ENCODE measurements around the gene HOXB3. TPM values are rescaled to one million over a fixed set of nuclear protein-coding genes. Genes with fewer than 3 reads are reported as not detected.

The HOXB3 gene
- total RNA-seq, 4 donors from 2014 or later: 10.8 to 34.9 (median 28.7) TPM

DNA sequence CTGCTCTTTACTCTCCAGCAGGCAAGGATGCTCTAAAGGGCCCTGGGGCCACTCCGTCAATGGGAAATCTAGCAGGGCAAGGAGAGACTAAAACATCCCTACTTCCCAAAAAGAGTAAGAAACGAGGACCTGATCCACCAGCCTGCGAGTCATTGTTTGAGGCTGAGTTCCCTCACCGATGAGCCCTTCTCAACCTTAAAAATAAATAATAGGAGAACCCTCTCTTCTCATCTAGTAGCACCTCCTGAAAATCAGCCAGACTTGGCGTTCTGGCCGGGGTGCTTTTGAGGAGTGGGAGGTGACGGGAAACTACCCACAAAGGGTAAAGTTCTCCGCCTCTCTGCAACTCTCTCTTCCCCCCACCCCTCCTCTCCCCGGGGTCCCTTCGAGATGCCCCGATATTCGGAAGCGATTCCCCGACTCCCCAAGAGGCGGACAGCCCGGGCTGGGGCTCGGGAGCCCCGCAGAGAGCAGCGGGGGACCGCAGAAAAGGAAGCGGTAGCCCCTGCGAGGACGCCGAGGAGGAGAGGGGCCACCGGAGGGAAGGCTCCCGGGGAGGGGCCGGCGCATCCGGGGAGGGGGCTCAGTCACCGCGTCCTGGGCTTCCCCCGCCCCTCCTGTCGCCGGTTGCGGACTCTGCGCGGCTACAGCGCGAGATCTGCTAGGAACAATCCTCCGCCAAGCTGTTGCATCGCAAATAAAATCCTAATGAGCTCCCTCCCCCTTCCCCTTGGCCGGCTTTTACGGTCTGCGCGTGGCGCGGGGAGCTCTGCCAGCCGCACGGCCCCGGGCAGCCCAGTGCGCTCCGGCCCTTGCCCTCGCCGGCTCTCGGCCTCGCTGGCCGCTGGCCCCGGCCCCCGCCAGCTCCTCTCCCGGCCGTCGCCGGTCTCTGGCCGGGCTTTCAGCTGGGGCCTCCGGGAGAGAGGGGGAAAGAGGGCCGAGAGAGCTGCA, 34.8 kb upstream of the HOXB3 start:
- no peaks in the 10 kb centered on the region for H3K36me3 ChIP-seq
- no peak for DNase-seq (ENCODE audit: extremely low spot score)
- no peak for TF ChIP-seq EP300 (IDR thresholded peaks at IDR 0.05)
- no peak for TF ChIP-seq POLR2A (IDR thresholded peaks at IDR 0.05; ENCODE audit: low read depth)
- TF ChIP-seq CTCF (IDR thresholded peaks at IDR 0.05): no peak
- TF ChIP-seq POLR2AphosphoS5 (IDR thresholded peaks at IDR 0.05): no peak
- WGBS: 2% methylated on average over 44 of the region's 66 CpGs
- peaks cover 25 to 31% (median 26%) of the 10 kb centered on the region in 4 donors for H3K4me1 ChIP-seq
- intact Hi-C loops (cut with DNase I): no loop called here
- no peak overlapping the region for H3K27ac ChIP-seq (replicated peaks in 1 of 4)
- no peaks in the 10 kb centered on the region for H3K9me3 ChIP-seq
- H3K27me3 ChIP-seq: peaks cover 0 to 100% (median 98%) of the 10 kb centered on the region in 4 donors
- peak overlapping the region; percentile 38 to 41 (median 41) for H3K4me3 ChIP-seq

- peaks cover 3 to 100% (median 98%) of the 10 kb centered on the region in 4 donors for H3K27me3 ChIP-seq
- H3K27ac ChIP-seq (replicated peaks in 1 of 4): no peak overlapping the region
- peaks cover 25 to 37% (median 27%) of the 10 kb centered on the region in 4 donors for H3K4me1 ChIP-seq
- intact Hi-C loops (cut with DNase I): no loop called here
- TF ChIP-seq EP300 (IDR thresholded peaks at IDR 0.05) (no peak), POLR2A (IDR thresholded peaks at IDR 0.05; ENCODE audit: low read depth) (no peak), POLR2AphosphoS5 (IDR thresholded peaks at IDR 0.05) (no peak), CTCF (IDR thresholded peaks at IDR 0.05) (no peak)
- H3K36me3 ChIP-seq: no peaks in the 10 kb centered on the region
- H3K4me3 ChIP-seq: no peak overlapping the region
- no peak for DNase-seq (ENCODE audit: extremely low spot score)
- WGBS: 12% methylated on average over 5 of the region's 5 CpGs
- no peaks in the 10 kb centered on the region for H3K9me3 ChIP-seq
Observed at GRCh38 chr17:48624118-48624517, 34.1 kb upstream of the HOXB3 start.

DNA sequence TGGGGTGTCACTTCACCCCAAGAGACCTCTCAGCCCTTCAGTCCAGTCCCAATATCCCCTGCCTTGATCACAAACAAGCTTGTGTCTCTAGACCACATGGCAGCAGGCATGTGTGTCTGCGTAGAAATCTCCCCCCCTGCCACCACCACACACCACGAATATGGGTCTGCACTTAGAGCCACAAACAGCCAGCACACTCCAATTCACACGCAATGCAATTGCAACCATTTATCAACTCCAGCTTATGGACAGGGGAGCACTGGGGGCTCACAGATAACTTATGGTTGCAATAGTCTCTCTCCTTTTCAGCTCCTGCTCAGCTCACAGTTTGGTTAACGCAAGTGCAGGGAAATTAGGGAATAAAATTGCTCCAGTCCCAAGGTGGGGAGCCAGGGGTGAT, 33.5 kb upstream of the HOXB3 start:
- no peak for DNase-seq (ENCODE audit: extremely low spot score)
- intact Hi-C loops (cut with DNase I): no loop called here
- WGBS: 15% methylated on average over 4 of the region's 4 CpGs
- Histone ChIP-seq H3K27ac (replicated peaks in 1 of 4) (no peak overlapping the region), H3K27me3 (peaks cover 3 to 100% (median 98%) of the 10 kb centered on the region in 4 donors), H3K36me3 (no peaks in the 10 kb centered on the region), H3K9me3 (no peaks in the 10 kb centered on the region), H3K4me1 (peaks cover 25 to 42% (median 31%) of the 10 kb centered on the region in 4 donors), H3K4me3 (no peak overlapping the region)
- TF ChIP-seq CTCF (IDR thresholded peaks at IDR 0.05): no peak

GRCh38 chr17:48622857-48623256, 32.8 kb upstream of the HOXB3 start:
- Histone ChIP-seq H3K27me3 (peaks cover 3 to 100% (median 97%) of the 10 kb centered on the region in 4 donors), H3K9me3 (no peaks in the 10 kb centered on the region), H3K4me1 (peaks cover 25 to 49% (median 38%) of the 10 kb centered on the region in 4 donors), H3K27ac (replicated peaks in 1 of 4) (no peak overlapping the region), H3K36me3 (no peaks in the 10 kb centered on the region), H3K4me3 (no peak overlapping the region)
- WGBS: 18% methylated on average over 11 of the region's 11 CpGs
- intact Hi-C loops (cut with DNase I): no loop called here
- no peak for DNase-seq (ENCODE audit: extremely low spot score)
- no peak for TF ChIP-seq CTCF (IDR thresholded peaks at IDR 0.05)
- no peak for TF ChIP-seq POLR2A (IDR thresholded peaks at IDR 0.05; ENCODE audit: low read depth)
- TF ChIP-seq POLR2AphosphoS5 (IDR thresholded peaks at IDR 0.05): no peak
- no peak for TF ChIP-seq EP300 (IDR thresholded peaks at IDR 0.05)
